HCT116 (cell line): ENCODE results near the gene HPS1. TPM values are rescaled to one million over a fixed set of nuclear protein-coding genes. Genes with fewer than 3 reads are reported as not detected.

Experiments
- ATAC-seq: fragments of 200-7000 bp; cut with Tn5 transposase; 2 replicates; pipeline ENCODE4 v1.9.1; 2020; ENCODE audit warnings: mild to moderate bottlenecking, moderate library complexity
- BruUV-seq: library from RNA; stranded (reverse); fragments of 400-500 nt; replicated peaks from 2 replicates; lab custom pipeline; 2021; lab: Mats Ljungman, UMichigan
- CTCF ChIA-PET: fragments of 300-600 bp; sonication (Branson Sonifier 250); formaldehyde crosslinking; loops from one replicate; lab custom pipeline; 2021; ENCODE audit warnings: antibody characterized with exemption; lab: Charles Lee
- POLR2A ChIA-PET: fragments of 300-600, 350-600 bp; sonication (Branson Sonifier 250); formaldehyde crosslinking; loops from one replicate; lab custom pipeline; 2021; ENCODE audit warnings: antibody characterized with exemption; lab: Charles Lee
- RAD21 ChIA-PET, 2 experiments: fragments of 300-600 bp; sonication (Branson Sonifier 250); formaldehyde crosslinking; loops; one replicate each; lab custom pipeline; 2023; ENCODE audit warnings: low total read pairs in 2 of 2; ENCODE audit not compliant: uncharacterized antibody in 2 of 2, unreplicated experiment in 2 of 2, low non-redundant PET in 1 of 2; lab: Charles Lee
- DNase-seq: peaks from one replicate; pipeline ENCODE4 v3.0.0-alpha.2; 2010; ENCODE audit warnings: low read depth, low spot score
- H2AFZ ChIP-seq: fragments of 200-600 bp; shearing (Covaris generic), sonication (generic); 2 replicates; pipeline ENCODE4 v1.6.1; 2017; ENCODE audit warnings: low read depth, mixed run types, mixed read lengths, antibody characterized with exemption, low read length; ENCODE audit not compliant: poor library complexity, severe bottlenecking
- H3K27ac ChIP-seq: 2 replicates; pipeline ENCODE4 v1.5.1; 2012; ENCODE audit warnings: low read depth, low read length
- H3K27me3 ChIP-seq: fragments of 200-600 bp; sonication (generic); 2 replicates; pipeline ENCODE4 v1.6.1; 2016; ENCODE audit warnings: mixed run types, low read length, mixed read lengths; ENCODE audit not compliant: insufficient read depth
- H3K36me3 ChIP-seq, 2 experiments: fragments of 200-500 bp in 1 of 2; fragments of 200-600 bp in 1 of 2; sonication (Bioruptor generic) in 1 of 2; sonication (generic) in 1 of 2; 2 replicates each; pipeline versions ENCODE4 v1.5.1 to v1.6.1; 2014 to 2016; ENCODE audit warnings: low read length in 2 of 2, inconsistent platforms in 1 of 2, mixed read lengths in 1 of 2, mixed run types in 1 of 2; ENCODE audit not compliant: insufficient read depth in 2 of 2, control insufficient read depth in 1 of 2
- H3K4me1 ChIP-seq, 2 experiments: fragments of 200-600 bp in 1 of 2; sonication (generic) in 1 of 2; 2 replicates each; pipeline versions ENCODE4 v1.5.1 to v1.6.1; 2012 to 2017; ENCODE audit warnings: low read length in 2 of 2, inconsistent platforms in 1 of 2, mild to moderate bottlenecking in 1 of 2, mixed read lengths in 1 of 2, mixed run types in 1 of 2, moderate library complexity in 1 of 2; ENCODE audit not compliant: insufficient read depth in 2 of 2, control insufficient read depth in 1 of 2
- H3K4me2 ChIP-seq: fragments of 200-600 bp; sonication (generic); 2 replicates; pipeline ENCODE4 v1.6.1; 2017; ENCODE audit warnings: mixed run types, low read length, mixed read lengths
- H3K4me3 ChIP-seq, 2 experiments: fragments of 200-600 bp in 1 of 2; sonication (generic) in 1 of 2; replicated peaks in 1 of 2; 2 replicates each; pipeline ENCODE4 v1.5.1; 2011 to 2016; ENCODE audit warnings: low read length in 2 of 2, control low read depth in 1 of 2, low read depth in 1 of 2, mild to moderate bottlenecking in 1 of 2, mixed read lengths in 1 of 2, mixed run types in 1 of 2
- H3K79me2 ChIP-seq: fragments of 200-600 bp; sonication (generic); 2 replicates; pipeline ENCODE4 v1.6.1; 2017; ENCODE audit warnings: mild to moderate bottlenecking, mixed run types, low read length, moderate library complexity, mixed read lengths; ENCODE audit not compliant: insufficient read depth
- H3K9ac ChIP-seq: fragments of 200-600 bp; sonication (generic); 2 replicates; pipeline ENCODE4 v1.6.1; 2016; ENCODE audit warnings: low read length, mixed read lengths
- H3K9me2 ChIP-seq: fragments of 200-600 bp; sonication (generic), shearing (Covaris generic); 2 replicates; pipeline ENCODE4 v1.6.1; 2017; ENCODE audit warnings: mixed run types, mild to moderate bottlenecking, moderate library complexity; ENCODE audit not compliant: insufficient read depth
- H3K9me3 ChIP-seq, 2 experiments: fragments of 200-500 bp in 1 of 2; fragments of 200-600 bp in 1 of 2; sonication (Bioruptor generic) in 1 of 2; sonication (generic) in 1 of 2; 2 replicates each; pipeline ENCODE4 v1.6.1; 2014 to 2017; ENCODE audit warnings: low read length in 2 of 2, mixed read lengths in 2 of 2, inconsistent platforms in 1 of 2, low read depth in 1 of 2, mild to moderate bottlenecking in 1 of 2, mixed run types in 1 of 2, moderate library complexity in 1 of 2; ENCODE audit not compliant: control insufficient read depth in 1 of 2, insufficient read depth in 1 of 2
- H4K20me1 ChIP-seq: fragments of 200-600 bp; sonication (generic), shearing (Covaris generic); 2 replicates; pipeline ENCODE4 v1.6.1; 2017; ENCODE audit warnings: mixed run types, mild to moderate bottlenecking, moderate library complexity; ENCODE audit not compliant: insufficient read depth
- CTCF ChIP-seq, 3 experiments: fragments of 200-600 bp in 1 of 3; sonication (generic) in 1 of 3; IDR thresholded peaks in 2 of 3; conservative IDR thresholded peaks in 1 of 3; 2 replicates each; pipeline ENCODE4 v1.5.1; 2012 to 2017; ENCODE audit warnings: low read depth in 2 of 3, low read length in 2 of 3, antibody characterized with exemption in 1 of 3, borderline replicate concordance in 1 of 3, control low read depth in 1 of 3, mild to moderate bottlenecking in 1 of 3, mixed read lengths in 1 of 3, mixed run types in 1 of 3, moderate library complexity in 1 of 3; ENCODE audit not compliant: insufficient read depth in 1 of 3
- EZH2 ChIP-seq: fragments of 200-600 bp; sonication (generic); IDR thresholded peaks from 2 replicates; pipeline ENCODE4 v1.6.1; 2017; ENCODE audit warnings: antibody characterized with exemption, mixed run types
- MAX ChIP-seq: IDR thresholded peaks from 2 replicates; pipeline ENCODE4 v1.6.1; 2012
- RAD21 ChIP-seq: IDR thresholded peaks from 2 replicates; pipeline ENCODE4 v1.6.1; 2012; ENCODE audit warnings: low read depth, mild to moderate bottlenecking
- SRF ChIP-seq: IDR thresholded peaks from 2 replicates; pipeline ENCODE4 v1.6.1; 2012; ENCODE audit warnings: low read depth
- YY1 ChIP-seq: IDR thresholded peaks from 2 replicates; pipeline ENCODE4 v1.6.1; 2011; ENCODE audit warnings: low read length, low read depth, moderate library complexity, mild to moderate bottlenecking; ENCODE audit not compliant: insufficient replicate concordance; ENCODE audit errors: extremely low read depth
- ZNF274 ChIP-seq: fragments of 200-500 bp; sonication (Bioruptor generic); IDR thresholded peaks from 2 replicates; pipeline ENCODE4 v1.6.1; 2014; ENCODE audit warnings: mild to moderate bottlenecking, low read depth, low read length, inconsistent platforms
- intact Hi-C: fragments of 100-400 bp; cut with micrococcal nuclease; formaldehyde crosslinking; loops from 2 replicates; pipeline ENCODE4 v1.10.0; 2022
- total RNA-seq: library from RNA; stranded (reverse); gene quantifications from one replicate; pipeline ENCODE4 v1.2.1, GENCODE V29; 2021; ENCODE audit not compliant: unreplicated experiment

The HPS1 gene
- total RNA-seq, 1 experiment from 2014 or later, result 64.3 TPM

- no peak for TF ChIP-seq SRF
These were observed 22.5 kb upstream of the HPS1 start (continued) for GRCh38 chr10:98469001-98469931.

GRCh38 chr10:98467506-98468318, 21.0 kb upstream of the HPS1 start:
- ATAC-seq (peak; percentile 100), DNase-seq (peak; percentile 89)
- H3K9me3 ChIP-seq, result no peaks in the 10 kb centered on the region
- peaks cover 0 to 12% of the 10 kb centered on the region in 2 experiments; a peak in 3 of 4 replicates for H3K4me1 ChIP-seq
- H3K79me2 ChIP-seq, result no peaks in the 10 kb centered on the region
- no TSS peak for BruUV-seq
- H3K27ac ChIP-seq, result no peak overlapping the region
- peak overlapping the region; percentile 98 for H2AFZ ChIP-seq
- no peaks in the 10 kb centered on the region for H3K36me3 ChIP-seq
- ChIA-PET CTCF (interaction anchor here (0.5 to 2.6 kb wide), 36 partner anchors 9 to 968 kb away, joined by 3 to 29 read pairs (median 3); no protein-coding TSS in a partner anchor), RAD21 (interaction anchor here (0.6 to 1.2 kb wide), 8 partner anchors 21 to 779 kb away, joined by 3 to 6 read pairs (median 3); no protein-coding TSS in a partner anchor), POLR2A (interaction anchor here (1.2 kb wide), 1 partner anchor 22 kb away, joined by 4 read pairs; no protein-coding TSS in a partner anchor)
- H3K9ac ChIP-seq, result no peak overlapping the region
- peaks cover 11% of the 10 kb centered on the region; the same call in 1 of the 2 replicates for H3K27me3 ChIP-seq
- no peaks in the 10 kb centered on the region for H3K9me2 ChIP-seq
- TF ChIP-seq EZH2 (no peak), CTCF (IDR thresholded peaks at IDR 0.05 in 2 of 3, conservative IDR thresholded peaks at IDR 0.05 in 1 of 3; ENCODE audit: borderline replicate concordance in 1 of 3, insufficient read depth in 1 of 3, low read depth in 2 of 3, low read length in 2 of 3) (peak; percentile 84 to 94 (median 87)), MAX (peak; percentile 70), RAD21 (peak; percentile 99), YY1 (peak; percentile 48), ZNF274 (no peak)
- intact Hi-C loops, result loop anchor here (1.0 to 10.0 kb wide), 9 partner anchors 197 to 1145 kb away; no protein-coding TSS in a partner anchor
- H4K20me1 ChIP-seq, result no peaks in the 10 kb centered on the region
- peak overlapping the region; percentile 64 for H3K4me2 ChIP-seq
- peak overlapping the region in 1 of 2 experiments; percentile 2; a peak in 1 of 4 replicates for H3K4me3 ChIP-seq
